ENCODE measurements around the gene ME3. TPM values are rescaled to one million over a fixed set of nuclear protein-coding genes. Genes with fewer than 3 reads are reported as not detected.

The ME3 gene
- total and polyA plus RNA-seq, 12 donors, result 13.9 to 128 (median 44.5) TPM

- H3K36me3 ChIP-seq (replicated peaks in 1 of 2), result no peaks in the 10 kb centered on the region
- no peak overlapping the region for H3K4me3 ChIP-seq
- intact Hi-C loops (cut with DNase I), result loop anchor here in 1 of 2 donors (10.0 kb wide), 1 partner anchor 46 kb away; no protein-coding TSS in a partner anchor
- DNase-seq, result no peak
- no peak for TF ChIP-seq CTCF (IDR thresholded peaks at IDR 0.05)
- no peak for TF ChIP-seq POLR2A (IDR thresholded peaks at IDR 0.05)
- 75 to 86% (median 81%) methylated on average over 5 of the region's 5 CpGs for WGBS, 4 donors
- no peaks in the 10 kb centered on the region for H3K9me3 ChIP-seq (replicated peaks in 1 of 3)
- peak overlapping the region in 3 of 5 donors; percentile 0 to 69 (median 15) for H3K27ac ChIP-seq
- peaks cover 6 to 11% of the 10 kb centered on the region in 2 donors for H3K4me1 ChIP-seq (replicated peaks in 1 of 2)
- no peaks in the 10 kb centered on the region for H3K27me3 ChIP-seq
Measured at GRCh38 chr11:86680716-86681482, 8.5 kb upstream of the ME3 start.

GRCh38 chr11:86678823-86679222, 6.4 kb upstream of the ME3 start:
- WGBS, 4 donors, result 75 to 86% (median 83%) methylated on average over 3 of the region's 3 CpGs
- Histone ChIP-seq H3K27me3 (no peaks in the 10 kb centered on the region), H3K36me3 (replicated peaks in 1 of 2) (no peaks in the 10 kb centered on the region), H3K4me3 (no peak overlapping the region), H3K4me1 (replicated peaks in 1 of 2) (peaks cover 6 to 11% of the 10 kb centered on the region in 2 donors), H3K9me3 (replicated peaks in 1 of 3) (no peaks in the 10 kb centered on the region), H3K27ac (no peak overlapping the region)
- DNase-seq, result no peak
- no peak for TF ChIP-seq CTCF (IDR thresholded peaks at IDR 0.05)
- TF ChIP-seq POLR2A (IDR thresholded peaks at IDR 0.05), result no peak
- intact Hi-C loops (cut with DNase I), result loop anchor here in 1 of 2 donors (10.0 kb wide), 1 partner anchor 126 kb away; the partner anchor contains the start of gene PRSS23

DNA sequence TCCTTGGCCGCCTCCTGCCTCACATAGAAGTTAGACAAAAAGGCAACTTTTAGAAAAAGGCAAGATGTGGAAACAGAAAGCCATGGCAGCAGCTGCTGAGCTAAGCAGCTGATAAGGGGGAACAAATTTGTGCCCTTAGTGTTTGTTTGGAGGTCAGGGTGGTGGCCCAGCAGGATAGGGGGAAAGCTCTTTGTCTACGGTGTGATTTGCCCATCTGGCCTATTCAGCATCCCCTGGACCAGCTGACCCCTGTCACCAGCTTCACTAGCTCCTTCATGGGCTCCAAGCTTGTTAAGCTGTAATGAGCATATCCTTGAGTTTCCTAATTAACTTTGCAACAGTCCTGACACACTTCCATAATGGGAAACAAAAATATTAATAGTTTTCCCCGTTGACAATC, 5.9 kb upstream of the ME3 start:
- 76 to 95% (median 81%) methylated on average over 3 of the region's 3 CpGs for WGBS, 4 donors
- H3K9me3 ChIP-seq (replicated peaks in 1 of 3), result no peaks in the 10 kb centered on the region
- intact Hi-C loops (cut with DNase I), result loop anchor here in 1 of 2 donors (10.0 kb wide), 1 partner anchor 127 kb away; the partner anchor contains the start of gene PRSS23
- H3K27me3 ChIP-seq, result no peaks in the 10 kb centered on the region
- no peak for TF ChIP-seq CTCF (IDR thresholded peaks at IDR 0.05)
- no peak for TF ChIP-seq POLR2A (IDR thresholded peaks at IDR 0.05)
- no peaks in the 10 kb centered on the region for H3K36me3 ChIP-seq (replicated peaks in 1 of 2)
- H3K27ac ChIP-seq, result no peak overlapping the region
- no peak for DNase-seq
- peaks cover 6 to 11% of the 10 kb centered on the region in 2 donors for H3K4me1 ChIP-seq (replicated peaks in 1 of 2)
- H3K4me3 ChIP-seq, result no peak overlapping the region

GRCh38 chr11:86676533-86677154, 4.2 kb upstream of the ME3 start:
- 90 to 99% (median 94%) methylated on average over 6 of the region's 6 CpGs for WGBS, 4 donors
- no peaks in the 10 kb centered on the region for H3K9me3 ChIP-seq (replicated peaks in 1 of 3)
- H3K4me1 ChIP-seq (replicated peaks in 1 of 2), result peaks cover 6 to 14% of the 10 kb centered on the region in 2 donors
- no peak overlapping the region for H3K4me3 ChIP-seq
- no peak overlapping the region for H3K27ac ChIP-seq
- no peaks in the 10 kb centered on the region for H3K27me3 ChIP-seq
- H3K36me3 ChIP-seq (replicated peaks in 1 of 2), result no peaks in the 10 kb centered on the region
- intact Hi-C loops (cut with DNase I), result loop anchor here in 1 of 2 donors (10.0 kb wide), 1 partner anchor 128 kb away; the partner anchor contains the start of gene PRSS23
- peak in 3 of 6 experiments; percentile 18 to 28 (median 19) for TF ChIP-seq CTCF (IDR thresholded peaks at IDR 0.05)
- TF ChIP-seq POLR2A (IDR thresholded peaks at IDR 0.05), result no peak
- DNase-seq, result no peak
